ENCODE data around the gene RFLNA. TPM values are rescaled to one million over a fixed set of nuclear protein-coding genes. Genes with fewer than 3 reads are reported as not detected.

The RFLNA gene
- total RNA-seq, 1 donor from 2014 or later: 36.9 TPM

- peaks cover 5% of the 10 kb centered on the region for H3K36me3 Mint-ChIP-seq (ENCODE audit: unreplicated experiment)
- peak overlapping the region; percentile 38 for H3K27ac Mint-ChIP-seq (ENCODE audit: unreplicated experiment)
- DNase-seq: no peak
- peaks cover under 1% of the 10 kb centered on the region for H3K27me3 Mint-ChIP-seq (ENCODE audit: unreplicated experiment)
- TF ChIP-seq, protein P1, sequence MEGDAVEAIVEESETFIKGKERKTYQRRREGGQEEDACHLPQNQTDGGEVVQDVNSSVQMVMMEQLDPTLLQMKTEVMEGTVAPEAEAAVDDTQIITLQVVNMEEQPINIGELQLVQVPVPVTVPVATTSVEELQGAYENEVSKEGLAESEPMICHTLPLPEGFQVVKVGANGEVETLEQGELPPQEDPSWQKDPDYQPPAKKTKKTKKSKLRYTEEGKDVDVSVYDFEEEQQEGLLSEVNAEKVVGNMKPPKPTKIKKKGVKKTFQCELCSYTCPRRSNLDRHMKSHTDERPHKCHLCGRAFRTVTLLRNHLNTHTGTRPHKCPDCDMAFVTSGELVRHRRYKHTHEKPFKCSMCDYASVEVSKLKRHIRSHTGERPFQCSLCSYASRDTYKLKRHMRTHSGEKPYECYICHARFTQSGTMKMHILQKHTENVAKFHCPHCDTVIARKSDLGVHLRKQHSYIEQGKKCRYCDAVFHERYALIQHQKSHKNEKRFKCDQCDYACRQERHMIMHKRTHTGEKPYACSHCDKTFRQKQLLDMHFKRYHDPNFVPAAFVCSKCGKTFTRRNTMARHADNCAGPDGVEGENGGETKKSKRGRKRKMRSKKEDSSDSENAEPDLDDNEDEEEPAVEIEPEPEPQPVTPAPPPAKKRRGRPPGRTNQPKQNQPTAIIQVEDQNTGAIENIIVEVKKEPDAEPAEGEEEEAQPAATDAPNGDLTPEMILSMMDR (IDR thresholded peaks at IDR 0.05; ENCODE audit: partially characterized antibody, unreplicated experiment): no peak
- H3K9me3 Mint-ChIP-seq (ENCODE audit: unreplicated experiment): peaks cover 12% of the 10 kb centered on the region
- no peaks in the 10 kb centered on the region for H3K4me1 Mint-ChIP-seq (ENCODE audit: low read depth, unreplicated experiment)
- no peak overlapping the region for H3K4me3 Mint-ChIP-seq (ENCODE audit: unreplicated experiment)
These were observed 55.6 kb downstream of the RFLNA start for GRCh38 chr12:124350491-124350890.

DNA sequence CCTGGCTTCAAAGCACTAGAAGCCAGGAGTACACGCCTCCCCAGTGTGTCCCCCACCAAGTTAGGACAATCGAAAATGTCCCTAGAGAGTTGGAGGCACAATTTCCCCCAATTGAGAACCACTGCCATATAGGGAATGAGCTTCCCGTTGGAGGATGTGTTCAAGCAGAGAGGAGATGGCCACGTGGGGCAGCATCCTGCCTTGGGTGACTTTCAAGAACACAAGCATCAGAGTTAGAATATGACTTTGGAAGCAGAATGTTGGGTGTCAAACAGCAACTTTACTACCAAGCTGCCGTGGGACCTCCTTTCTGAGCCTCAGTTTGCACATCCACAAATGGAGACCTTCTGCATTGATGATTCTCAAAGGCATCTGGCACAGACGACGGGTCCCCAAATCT is 56.5 kb downstream of the RFLNA start:
- TF ChIP-seq, protein P1 (IDR thresholded peaks at IDR 0.05; ENCODE audit: partially characterized antibody, unreplicated experiment): no peak
- peaks cover 17% of the 10 kb centered on the region for H3K9me3 Mint-ChIP-seq (ENCODE audit: unreplicated experiment)
- H3K36me3 Mint-ChIP-seq (ENCODE audit: unreplicated experiment): peaks cover 5% of the 10 kb centered on the region
- H3K27me3 Mint-ChIP-seq (ENCODE audit: unreplicated experiment): peaks cover 9% of the 10 kb centered on the region
- no peak for DNase-seq
- no peak overlapping the region for H3K27ac Mint-ChIP-seq (ENCODE audit: unreplicated experiment)
- no peak overlapping the region for H3K4me3 Mint-ChIP-seq (ENCODE audit: unreplicated experiment)
- H3K4me1 Mint-ChIP-seq (ENCODE audit: low read depth, unreplicated experiment): peaks cover 4% of the 10 kb centered on the region

- Mint-ChIP-seq H3K27me3 (ENCODE audit: unreplicated experiment) (peaks cover 10% of the 10 kb centered on the region), H3K36me3 (ENCODE audit: unreplicated experiment) (peaks cover 6% of the 10 kb centered on the region), H3K4me1 (ENCODE audit: low read depth, unreplicated experiment) (peaks cover 5% of the 10 kb centered on the region), H3K9me3 (ENCODE audit: unreplicated experiment) (peaks cover 16% of the 10 kb centered on the region), H3K4me3 (ENCODE audit: unreplicated experiment) (no peak overlapping the region), H3K27ac (ENCODE audit: unreplicated experiment) (no peak overlapping the region)
- DNase-seq: no peak
- TF ChIP-seq, protein P1 (IDR thresholded peaks at IDR 0.05; ENCODE audit: partially characterized antibody, unreplicated experiment): no peak
These were observed 57.4 kb downstream of the RFLNA start for GRCh38 chr12:124352257-124352656.

GRCh38 chr12:124352839-124353238 is 57.9 kb downstream of the RFLNA start:
- no peak overlapping the region for H3K4me3 Mint-ChIP-seq (ENCODE audit: unreplicated experiment)
- no peak for DNase-seq
- H3K27me3 Mint-ChIP-seq (ENCODE audit: unreplicated experiment): peaks cover 16% of the 10 kb centered on the region
- peaks cover 22% of the 10 kb centered on the region for H3K9me3 Mint-ChIP-seq (ENCODE audit: unreplicated experiment)
- TF ChIP-seq, protein P1 (IDR thresholded peaks at IDR 0.05; ENCODE audit: partially characterized antibody, unreplicated experiment): no peak
- peaks cover 9% of the 10 kb centered on the region for H3K4me1 Mint-ChIP-seq (ENCODE audit: low read depth, unreplicated experiment)
- H3K36me3 Mint-ChIP-seq (ENCODE audit: unreplicated experiment): peaks cover 12% of the 10 kb centered on the region
- H3K27ac Mint-ChIP-seq (ENCODE audit: unreplicated experiment): no peak overlapping the region

- TF ChIP-seq, protein P1 (IDR thresholded peaks at IDR 0.05; ENCODE audit: partially characterized antibody, unreplicated experiment): no peak
- DNase-seq: no peak
- no peak overlapping the region for H3K4me3 Mint-ChIP-seq (ENCODE audit: unreplicated experiment)
- peaks cover 21% of the 10 kb centered on the region for H3K27me3 Mint-ChIP-seq (ENCODE audit: unreplicated experiment)
- H3K4me1 Mint-ChIP-seq (ENCODE audit: low read depth, unreplicated experiment): peaks cover 9% of the 10 kb centered on the region
- H3K9me3 Mint-ChIP-seq (ENCODE audit: unreplicated experiment): peaks cover 28% of the 10 kb centered on the region
- no peak overlapping the region for H3K27ac Mint-ChIP-seq (ENCODE audit: unreplicated experiment)
- peaks cover 16% of the 10 kb centered on the region for H3K36me3 Mint-ChIP-seq (ENCODE audit: unreplicated experiment)
These were observed 59.5 kb downstream of the RFLNA start for GRCh38 chr12:124354400-124354799.

Measured in glutamatergic neuron (in vitro differentiated cells).